ENCODE data around the gene LRRC23. TPM values are rescaled to one million over a fixed set of nuclear protein-coding genes. Genes with fewer than 3 reads are reported as not detected.
A peak's percentile ranks its signal among the peaks of the same experiment; 100 is the strongest.

LRRC23 gene
- total RNA-seq, 1 donor from 2014 or later: 13.4 TPM

GRCh38 chr12:6951551-6952120, 47.0 kb downstream of the LRRC23 start:
- intact Hi-C loops (cut with DNase I): no loop called here
- DNase-seq (ENCODE audit: low spot score) (no peak), ATAC-seq (no peak)

DNA sequence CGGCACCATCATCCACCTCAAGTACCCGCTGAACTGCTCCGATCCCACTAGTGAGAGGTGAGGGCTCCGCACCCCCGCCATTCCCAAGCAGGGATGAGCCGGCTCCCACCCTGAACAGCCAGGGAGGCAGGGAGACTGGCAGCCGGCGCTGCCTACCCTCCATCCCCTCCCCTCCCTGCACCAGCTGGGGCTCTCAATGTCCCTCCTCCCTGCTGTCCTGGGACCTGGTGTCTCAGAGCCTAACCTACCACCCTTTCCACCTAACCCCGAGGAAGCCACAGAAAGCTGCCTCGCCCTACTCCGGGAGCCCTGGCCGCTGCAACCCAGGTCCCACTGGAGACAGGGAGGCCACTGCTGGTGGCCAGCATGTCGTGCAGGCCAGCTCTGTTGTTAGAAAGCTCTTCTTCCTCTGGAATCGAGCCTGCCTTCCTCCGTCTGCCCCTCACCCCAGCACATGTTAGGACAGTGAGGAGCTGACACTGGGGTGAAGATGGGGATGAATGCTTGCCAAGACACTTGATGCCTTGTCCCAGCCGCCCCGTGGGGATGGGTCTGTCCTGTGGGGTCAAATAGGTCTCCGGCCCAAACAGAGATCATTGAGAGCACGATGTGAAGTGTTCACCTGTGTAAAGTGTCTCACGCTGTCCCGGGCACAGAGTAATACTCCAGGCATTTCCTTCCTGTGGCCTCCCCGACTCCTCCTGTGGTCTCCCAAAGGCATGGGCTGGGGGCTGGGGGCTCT, 47.7 kb downstream of the LRRC23 start:
- no peak for ATAC-seq
- intact Hi-C loops (cut with DNase I): no loop called here
- DNase-seq (ENCODE audit: low spot score): peak; percentile 59

DNA sequence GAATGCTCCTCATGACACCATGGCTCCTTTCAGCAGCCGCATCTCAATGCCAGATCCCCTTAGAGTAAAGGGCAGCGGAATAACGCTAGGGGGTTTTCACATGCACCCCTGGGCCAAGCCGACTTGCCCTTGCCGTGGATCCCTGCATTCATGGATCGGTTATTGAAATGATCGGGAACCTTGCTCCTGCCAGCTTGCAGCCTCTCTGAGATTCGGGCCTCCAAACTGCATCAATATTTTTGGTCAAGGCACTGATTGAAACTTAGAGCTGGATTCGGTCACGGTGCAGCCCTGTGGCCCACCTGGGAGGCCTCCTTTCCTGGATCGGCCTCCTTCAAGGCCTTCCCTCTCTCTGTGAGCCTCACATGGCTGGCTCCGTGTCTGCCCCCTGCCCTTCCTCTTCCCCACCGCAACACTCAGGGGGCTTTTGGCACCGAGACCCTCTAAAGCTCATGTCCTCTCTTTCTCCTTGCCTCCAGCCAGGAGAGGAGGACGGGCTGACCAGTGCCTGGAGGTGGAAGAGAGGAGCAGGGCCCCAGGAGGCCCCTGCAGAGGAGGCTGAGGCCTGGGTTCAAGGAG, 48.3 kb downstream of the LRRC23 start:
- intact Hi-C loops (cut with DNase I): no loop called here
- peak; percentile 53 for DNase-seq (ENCODE audit: low spot score)
- ATAC-seq: no peak

GRCh38 chr12:6953442-6954315, 49.1 kb downstream of the LRRC23 start:
- intact Hi-C loops (cut with DNase I): no loop called here
- ATAC-seq (peak; percentile 87), DNase-seq (ENCODE audit: low spot score) (peak; percentile 87)

- ATAC-seq (no peak), DNase-seq (ENCODE audit: low spot score) (peak; percentile 53)
- intact Hi-C loops (cut with DNase I): no loop called here
These were observed 49.9 kb downstream of the LRRC23 start for GRCh38 chr12:6954316-6955107.

- ATAC-seq (no peak), DNase-seq (ENCODE audit: low spot score) (peak; percentile 48)
- intact Hi-C loops (cut with DNase I): no loop called here
These were observed 50.7 kb downstream of the LRRC23 start for GRCh38 chr12:6955108-6956020.

- DNase-seq (ENCODE audit: low spot score) (no peak), ATAC-seq (no peak)
- intact Hi-C loops (cut with DNase I): no loop called here
These were observed 51.6 kb downstream of the LRRC23 start for GRCh38 chr12:6956021-6956727.

DNA sequence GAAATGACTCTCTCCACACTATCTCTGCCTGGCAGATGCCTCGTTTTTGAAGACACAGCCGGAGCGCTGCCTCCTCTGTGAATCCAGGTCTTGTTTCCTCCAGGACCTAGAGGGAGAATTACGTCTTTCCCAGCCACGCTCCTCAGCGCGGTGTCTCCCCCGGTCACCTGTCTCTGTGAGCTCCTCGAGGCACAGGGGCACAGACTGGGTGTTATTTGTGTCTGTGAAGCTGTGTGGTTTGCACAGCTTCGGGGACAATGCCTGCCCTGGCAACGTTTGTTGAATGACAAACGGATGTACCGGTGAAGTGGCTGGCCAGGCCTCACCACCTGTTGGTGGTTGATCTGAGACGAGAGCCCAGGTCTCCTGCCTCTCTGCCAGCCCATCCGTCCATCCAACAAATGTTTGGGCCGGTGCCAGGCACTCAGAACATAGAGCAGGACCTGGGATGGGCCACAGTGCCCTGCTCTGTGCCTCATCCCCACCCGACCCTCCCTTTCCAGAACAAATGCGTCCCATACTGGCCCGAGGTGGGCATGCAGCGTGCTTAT, 52.6 kb downstream of the LRRC23 start:
- peak; percentile 62 for DNase-seq (ENCODE audit: low spot score)
- no peak for ATAC-seq
- intact Hi-C loops (cut with DNase I): no loop called here

DNA sequence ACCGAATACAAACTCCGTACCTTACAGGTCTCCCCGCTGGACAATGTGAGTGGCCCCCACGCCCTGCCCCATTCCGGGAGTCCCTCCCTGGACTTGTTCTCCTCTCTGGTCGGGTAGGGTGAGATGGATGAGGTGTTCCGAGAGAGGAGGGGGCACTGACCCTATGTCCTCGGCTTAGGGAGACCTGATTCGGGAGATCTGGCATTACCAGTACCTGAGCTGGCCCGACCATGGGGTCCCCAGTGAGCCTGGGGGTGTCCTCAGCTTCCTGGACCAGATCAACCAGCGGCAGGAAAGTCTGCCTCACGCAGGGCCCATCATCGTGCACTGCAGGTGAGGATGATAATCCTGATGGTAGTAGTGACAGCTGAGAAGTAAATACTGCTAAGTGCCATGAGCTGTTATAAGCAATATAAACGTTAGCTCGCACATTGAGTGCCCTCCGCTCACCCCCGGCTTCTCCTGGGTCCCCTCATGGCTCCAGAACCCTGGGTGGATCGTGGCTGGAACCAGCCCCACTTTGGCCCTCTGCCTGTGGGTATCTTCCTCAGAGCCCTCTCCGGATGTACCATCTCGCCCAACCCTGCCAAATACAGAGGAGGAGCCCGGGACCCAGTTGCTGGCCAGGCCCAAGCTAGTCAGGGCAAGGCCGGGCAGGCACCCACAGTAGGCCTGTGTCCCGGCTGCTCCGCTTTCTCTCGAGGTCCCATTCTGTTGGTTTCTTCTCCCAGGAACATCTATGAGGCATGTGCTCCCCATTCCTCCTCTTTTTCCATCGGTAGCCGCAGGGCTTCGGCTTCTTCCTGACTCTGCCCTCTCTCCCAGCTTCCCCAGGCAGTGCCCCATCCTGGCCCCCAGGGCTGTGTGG, 53.4 kb downstream of the LRRC23 start:
- ATAC-seq: no peak
- intact Hi-C loops (cut with DNase I): no loop called here
- no peak for DNase-seq (ENCODE audit: low spot score)

- no peak for ATAC-seq
- intact Hi-C loops (cut with DNase I): no loop called here
- no peak for DNase-seq (ENCODE audit: low spot score)
These were observed 54.0 kb downstream of the LRRC23 start for GRCh38 chr12:6958609-6959057.

- ATAC-seq (peak; percentile 7), DNase-seq (ENCODE audit: low spot score) (peak; percentile 60)
- intact Hi-C loops (cut with DNase I): no loop called here
These were observed 54.6 kb downstream of the LRRC23 start for GRCh38 chr12:6959058-6959804.

- peak; percentile 61 for DNase-seq (ENCODE audit: low spot score)
- intact Hi-C loops (cut with DNase I): loop anchor here (10.0 kb wide), 1 partner anchor 155 kb away; no protein-coding TSS in a partner anchor
These were observed 55.4 kb downstream of the LRRC23 start for GRCh38 chr12:6959805-6960592.

DNA sequence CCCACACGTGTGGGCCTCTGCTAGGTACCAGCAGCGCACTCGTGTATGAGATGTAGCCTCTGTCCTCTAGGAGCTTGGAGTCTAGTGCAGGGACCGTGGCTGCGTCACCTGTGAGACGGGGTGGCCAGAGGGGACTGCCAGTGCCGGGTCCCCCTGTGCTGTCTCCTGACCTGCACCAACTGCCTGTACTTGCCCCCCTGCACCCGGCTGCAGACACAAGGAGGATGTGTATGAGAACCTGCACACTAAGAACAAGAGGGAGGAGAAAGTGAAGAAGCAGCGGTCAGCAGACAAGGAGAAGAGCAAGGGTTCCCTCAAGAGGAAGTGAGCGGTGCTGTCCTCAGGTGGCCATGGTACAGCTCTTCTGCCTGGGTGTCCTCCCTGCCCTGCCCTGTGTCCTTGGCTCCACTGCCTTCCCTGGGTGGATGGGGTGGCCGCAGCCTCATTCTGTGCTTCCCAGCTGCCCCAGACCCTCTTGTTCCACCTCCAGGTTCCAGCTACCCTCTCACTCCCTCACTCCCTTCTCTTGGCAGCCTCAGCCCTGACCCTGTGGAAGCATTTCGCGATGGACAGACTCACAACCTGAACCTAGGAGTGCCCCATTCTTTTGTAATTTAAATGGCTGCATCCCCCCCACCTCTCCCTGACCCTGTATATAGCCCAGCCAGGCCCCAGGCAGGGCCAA, 56.1 kb downstream of the LRRC23 start:
- DNase-seq (ENCODE audit: low spot score) (peak; percentile 59), ATAC-seq (peak; percentile 23)
- intact Hi-C loops (cut with DNase I): loop anchor here (10.0 kb wide), 1 partner anchor 154 kb away; no protein-coding TSS in a partner anchor

More at GRCh38 chr12:6959805-6960592, 55.4 kb downstream of the LRRC23 start:
- no peak for ATAC-seq

DNA sequence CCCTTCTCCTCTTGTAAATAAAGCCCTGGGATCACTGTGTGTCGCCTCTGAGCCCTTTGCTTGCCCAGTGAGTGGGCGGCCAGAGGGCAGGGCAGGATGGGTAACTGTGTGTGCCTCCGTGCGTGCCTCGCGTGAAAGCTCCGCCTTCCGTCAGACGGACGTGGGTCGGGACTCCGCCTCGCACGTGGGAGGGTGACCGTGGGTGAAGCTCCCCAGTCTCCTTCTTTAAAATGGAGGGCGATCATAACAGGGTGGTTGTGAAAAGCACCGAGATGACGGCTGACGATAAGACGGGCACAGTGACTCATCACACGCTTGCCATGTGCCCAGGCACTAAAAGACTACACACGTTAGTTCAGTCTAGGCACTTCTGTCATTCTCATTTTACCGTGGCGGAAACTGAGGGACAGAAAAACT, 56.7 kb downstream of the LRRC23 start:
- peak; percentile 56 for ATAC-seq
- intact Hi-C loops (cut with DNase I): loop anchor here (10.0 kb wide), 1 partner anchor 154 kb away; no protein-coding TSS in a partner anchor
- DNase-seq (ENCODE audit: low spot score): peak; percentile 84
